B cell (primary cell): ENCODE results near the gene CNTNAP1. TPM values are rescaled to one million over a fixed set of nuclear protein-coding genes. Genes with fewer than 3 reads are reported as not detected.
A peak's percentile ranks its signal among the peaks of the same experiment; 100 is the strongest.
"Not testable (repeated sequence)": the region's sequence is repeated elsewhere in the genome, so short reads cannot be mapped to it uniquely, and the experiment has no call there.

Source experiments
- ATAC-seq: fragments of 200-7000 bp; cut with Tn5 transposase; one replicate; pipeline ENCODE4 v1.10.0; 2021; ENCODE audit warnings: low read depth, mild to moderate bottlenecking, moderate number of reproducible peaks, moderate library complexity
- CTCF ChIA-PET: fragments of 350-600 bp; sonication (Branson Sonifier 250); formaldehyde crosslinking; loops from one replicate; lab custom pipeline; 2021; ENCODE audit warnings: antibody characterized with exemption, inconsistent platforms; lab: Charles Lee
- POLR2A ChIA-PET: fragments of 350-600 bp; sonication (Branson Sonifier 250); formaldehyde crosslinking; loops from one replicate; lab custom pipeline; 2021; ENCODE audit warnings: antibody characterized with exemption; lab: Charles Lee
- DNase-seq: peaks from one replicate; pipeline ENCODE4 v3.0.0; 2013
- H2AFZ ChIP-seq: 2 replicates; pipeline ENCODE4 v1.6.1; 2012; ENCODE audit warnings: mild to moderate bottlenecking, low read depth, low read length; ENCODE audit not compliant: insufficient read depth, poor library complexity, severe bottlenecking
- H3K27ac ChIP-seq, 2 donors: 1 replicate in 1 of 2; 2 replicates in 1 of 2; pipeline ENCODE4 v1.5.1; 2012 to 2013; ENCODE audit warnings: low read length in 2 of 2, mild to moderate bottlenecking in 2 of 2, moderate library complexity in 1 of 2
- H3K27me3 ChIP-seq, 4 experiments: fragments of 200-600 bp in 1 of 4; sonication (generic) in 1 of 4; replicated peaks in 1 of 4; 1 replicate in 2 of 4; 2 replicates in 2 of 4; pipeline versions ENCODE4 v1.6.1 to v1.7.0; 2013 to 2016; ENCODE audit warnings: low read length in 3 of 4, mild to moderate bottlenecking in 2 of 4, mixed read lengths in 1 of 4, moderate library complexity in 1 of 4; ENCODE audit not compliant: insufficient read depth in 4 of 4, control insufficient read depth in 3 of 4; ENCODE audit errors: control extremely low read depth in 1 of 4
- H3K36me3 ChIP-seq, 2 experiments: replicated peaks in 1 of 2; 1 replicate in 1 of 2; 2 replicates in 1 of 2; pipeline versions ENCODE4 v1.6.1 to v1.7.1; 2013; ENCODE audit warnings: low read length in 1 of 2; ENCODE audit not compliant: insufficient read depth in 2 of 2, control insufficient read depth in 1 of 2; ENCODE audit errors: control extremely low read depth in 1 of 2, extremely low read depth in 1 of 2
- H3K4me1 ChIP-seq, 2 donors: fragments of 200-600 bp in 1 of 2; sonication (generic) in 1 of 2; 1 replicate in 1 of 2; 2 replicates in 1 of 2; pipeline versions ENCODE4 v1.5.1 to v1.6.1; 2013 to 2017; ENCODE audit warnings: low read length in 2 of 2; ENCODE audit not compliant: control insufficient read depth in 2 of 2, insufficient read depth in 2 of 2
- H3K4me2 ChIP-seq: replicated peaks from 2 replicates; pipeline ENCODE3; 2012; ENCODE audit warnings: mild to moderate bottlenecking, low read depth, low read length; ENCODE audit not compliant: poor library complexity, severe bottlenecking
- H3K4me3 ChIP-seq, 5 experiments: fragments of 200-600 bp in 1 of 5; sonication (generic) in 1 of 5; 1 replicate in 3 of 5; 2 replicates in 2 of 5; pipeline versions ENCODE4 v1.5.1 to v1.7.0; 2011 to 2016; ENCODE audit warnings: low read length in 4 of 5, mild to moderate bottlenecking in 4 of 5, low read depth in 2 of 5, control low read depth in 1 of 5, moderate library complexity in 1 of 5; ENCODE audit not compliant: insufficient read depth in 1 of 5; ENCODE audit errors: control extremely low read depth in 1 of 5, extremely low read depth in 1 of 5
- H3K79me2 ChIP-seq: fragments of 200-600 bp; sonication (generic); one replicate; pipeline ENCODE4 v1.6.0; 2016; ENCODE audit warnings: low read length; ENCODE audit not compliant: control insufficient read depth, insufficient read depth
- H3K9ac ChIP-seq: fragments of 200-600 bp; sonication (generic); 2 replicates; pipeline ENCODE4 v1.6.1; 2017; ENCODE audit warnings: mild to moderate bottlenecking, low read length, moderate library complexity
- H3K9me3 ChIP-seq, 3 donors: one replicate each; pipeline versions ENCODE4 v1.6.1 to v1.7.1; 2013; ENCODE audit warnings: low read length in 2 of 3; ENCODE audit not compliant: control insufficient read depth in 2 of 3, insufficient read depth in 1 of 3; ENCODE audit errors: control extremely low read depth in 1 of 3
- H4K20me1 ChIP-seq: 2 replicates; pipeline ENCODE4 v1.6.0; 2012; ENCODE audit warnings: mild to moderate bottlenecking, low read length; ENCODE audit not compliant: insufficient read depth, control insufficient read depth, poor library complexity, severe bottlenecking
- H3K27ac Mint-ChIP-seq: one replicate; pipeline ENCODE4 v1.8.0; 2021; ENCODE audit warnings: mixed read lengths
- H3K27me3 Mint-ChIP-seq: one replicate; pipeline ENCODE4 v1.8.0; 2021; ENCODE audit warnings: mixed read lengths
- H3K4me1 Mint-ChIP-seq: one replicate; pipeline ENCODE4 v1.8.0; 2021; ENCODE audit warnings: mixed read lengths
- H3K4me3 Mint-ChIP-seq: one replicate; pipeline ENCODE4 v1.8.0; 2021; ENCODE audit warnings: mixed read lengths
- H3K9me3 Mint-ChIP-seq: one replicate; pipeline ENCODE4 v1.8.0; 2022; ENCODE audit warnings: mixed read lengths; ENCODE audit not compliant: insufficient read depth
- EZH2 ChIP-seq: IDR thresholded peaks from 2 replicates; pipeline ENCODE4 v1.6.1; 2012; ENCODE audit warnings: borderline replicate concordance, low read depth, mild to moderate bottlenecking, moderate library complexity, low read length; ENCODE audit not compliant: insufficient read depth, poor library complexity, severe bottlenecking
- WGBS: methylation state at CpG from one replicate; pipeline ENCODE4 v1.1.5; 2013; ENCODE audit warnings: missing lambda C conversion rate; ENCODE audit not compliant: insufficient coverage; 5-methylcytosine and 5-hydroxymethylcytosine counted together
- intact Hi-C: fragments of 100-400 bp; cut with micrococcal nuclease; formaldehyde crosslinking; loops from one replicate; pipeline ENCODE4 v1.10.0; 2022
- polyA plus RNA-seq: library from polyadenylated mRNA; depleted of rRNA; stranded (reverse); fragments of >200 nt; gene quantifications from 2 replicates; pipeline ENCODE4 v1.2.3, GENCODE V29; 2012
- total RNA-seq, 2 donors: library from RNA; stranded (reverse); fragments of 120-200 nt in 1 of 2; gene quantifications; 1 replicate in 1 of 2; 2 replicates in 1 of 2; pipeline versions ENCODE4 v1.2.3 to v1.2.4, GENCODE V29; 2013 to 2022
- TF ChIP-seq, protein P1 (sequence below): fragments of 200-600 bp; IDR thresholded peaks from one replicate; pipeline ENCODE4 v1.8.0; 2022; ENCODE audit warnings: antibody characterized with exemption, mild to moderate bottlenecking

Gene CNTNAP1
- total and polyA plus RNA-seq, 2 donors (not counting 1 experiment from before 2014, with no cell fraction given), result 3.5 to 4.7 TPM

DNA sequence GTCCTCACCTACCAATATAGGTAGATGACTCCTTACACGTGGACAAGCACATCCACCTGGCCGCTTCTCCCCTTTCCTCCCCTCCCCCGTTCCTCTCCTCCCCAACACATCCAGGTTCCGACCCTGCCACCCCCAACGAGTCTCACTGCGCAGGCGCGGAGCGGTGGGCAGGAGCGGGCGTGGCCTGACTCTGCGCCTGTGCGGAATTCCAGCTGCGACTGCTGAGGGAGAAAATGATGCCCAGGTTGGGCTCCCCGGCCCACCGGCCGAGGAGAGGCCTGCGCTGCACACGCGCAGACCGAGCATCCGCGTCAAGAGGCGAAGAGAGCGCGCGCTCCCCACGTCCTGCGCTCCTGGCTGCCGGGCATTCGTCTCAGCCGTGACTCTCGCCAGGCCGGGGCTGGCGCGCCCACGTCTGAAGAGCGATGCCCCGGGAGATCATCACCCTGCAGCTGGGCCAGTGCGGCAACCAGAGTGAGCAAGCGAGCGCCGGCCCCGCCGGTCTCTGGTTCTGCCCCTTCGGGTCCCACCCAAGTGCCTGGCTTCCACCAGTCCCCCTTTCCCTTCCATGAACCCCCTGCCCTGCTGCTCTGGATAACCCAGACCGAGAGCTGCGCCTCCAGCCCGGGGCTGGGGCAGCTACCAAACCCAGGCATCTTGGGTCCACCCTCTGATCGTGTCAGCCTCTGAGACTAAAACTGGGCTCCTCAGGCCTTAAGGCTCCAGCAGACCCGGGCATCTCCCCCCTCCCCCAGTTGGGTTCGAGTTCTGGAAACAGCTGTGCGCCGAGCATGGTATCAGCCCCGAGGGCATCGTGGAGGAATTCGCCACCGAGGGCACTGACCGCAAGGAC is 23.0 kb upstream of the CNTNAP1 start, which contains the start of gene TUBG2:
Gene TUBG2 (plus strand): TSS at position 206 of the 853 bp plus-strand sequence. CDS start 220 bp downstream, at position 426.
- Histone ChIP-seq H3K27ac (peak within 1 kb of the TSS in 1 of 2 donors; percentile 41), H3K79me2 (no peaks in the 10 kb centered on the region), H3K36me3 (no peaks in the 10 kb centered on the region), H4K20me1 (no peaks in the 10 kb centered on the region), H3K9ac (peak within 1 kb of the TSS; percentile 79), H3K4me2 (peak within 1 kb of the TSS; percentile 94), H3K4me3 (peak within 1 kb of the TSS in 4 of 5 experiments; percentile 51 to 76 (median 72)), H2AFZ (peak within 1 kb of the TSS; percentile 95), H3K4me1 (peaks cover 16 to 23% of the 10 kb centered on the region in 2 donors), H3K9me3 (no peaks in the 10 kb centered on the region), H3K27me3 (peaks cover 0 to 27% (median 7%) of the 10 kb centered on the region in 4 experiments)
- Mint-ChIP-seq H3K4me3 (peak within 1 kb of the TSS; percentile 93), H3K27ac (peak within 1 kb of the TSS; percentile 79), H3K4me1 (peaks cover 31% of the 10 kb centered on the region), H3K27me3 (peaks cover 9% of the 10 kb centered on the region), H3K9me3 (no peaks in the 10 kb centered on the region)
- ChIA-PET CTCF (interaction anchor here (0.6 to 4.9 kb wide), 4 partner anchors 11 to 81 kb away, joined by 4 to 18 read pairs (median 4); no protein-coding TSS in a partner anchor), POLR2A (interaction anchor here (0.6 to 1.0 kb wide), 3 partner anchors 11 to 307 kb away, joined by 3 to 7 read pairs (median 3); no protein-coding TSS in a partner anchor)
- 4% methylated on average over 52 of the region's 59 CpGs for WGBS
- no peak for TF ChIP-seq EZH2
- TF ChIP-seq, protein P1, sequence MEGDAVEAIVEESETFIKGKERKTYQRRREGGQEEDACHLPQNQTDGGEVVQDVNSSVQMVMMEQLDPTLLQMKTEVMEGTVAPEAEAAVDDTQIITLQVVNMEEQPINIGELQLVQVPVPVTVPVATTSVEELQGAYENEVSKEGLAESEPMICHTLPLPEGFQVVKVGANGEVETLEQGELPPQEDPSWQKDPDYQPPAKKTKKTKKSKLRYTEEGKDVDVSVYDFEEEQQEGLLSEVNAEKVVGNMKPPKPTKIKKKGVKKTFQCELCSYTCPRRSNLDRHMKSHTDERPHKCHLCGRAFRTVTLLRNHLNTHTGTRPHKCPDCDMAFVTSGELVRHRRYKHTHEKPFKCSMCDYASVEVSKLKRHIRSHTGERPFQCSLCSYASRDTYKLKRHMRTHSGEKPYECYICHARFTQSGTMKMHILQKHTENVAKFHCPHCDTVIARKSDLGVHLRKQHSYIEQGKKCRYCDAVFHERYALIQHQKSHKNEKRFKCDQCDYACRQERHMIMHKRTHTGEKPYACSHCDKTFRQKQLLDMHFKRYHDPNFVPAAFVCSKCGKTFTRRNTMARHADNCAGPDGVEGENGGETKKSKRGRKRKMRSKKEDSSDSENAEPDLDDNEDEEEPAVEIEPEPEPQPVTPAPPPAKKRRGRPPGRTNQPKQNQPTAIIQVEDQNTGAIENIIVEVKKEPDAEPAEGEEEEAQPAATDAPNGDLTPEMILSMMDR, result no peak
- intact Hi-C loops, result loop anchor here (2.0 kb wide), 1 partner anchor 19 kb away; no protein-coding TSS in a partner anchor
- peak; percentile 83 for ATAC-seq
- peak; percentile 76 for DNase-seq

DNA sequence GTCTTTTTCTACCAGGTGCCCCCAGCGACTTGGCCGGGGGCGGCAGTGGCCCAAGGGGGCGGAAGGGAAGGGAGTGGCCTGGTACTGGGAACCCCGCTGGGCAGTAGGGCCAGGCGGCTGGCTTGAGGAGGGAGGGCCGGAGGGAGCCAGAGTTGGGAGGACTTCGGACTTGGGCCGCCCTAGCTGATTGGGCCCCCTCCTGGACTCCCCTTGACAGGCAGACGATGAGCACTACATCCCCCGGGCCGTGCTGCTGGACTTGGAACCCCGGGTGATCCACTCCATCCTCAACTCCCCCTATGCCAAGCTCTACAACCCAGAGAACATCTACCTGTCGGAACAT is 22.4 kb upstream of the CNTNAP1 start:
- not testable (repeated sequence) for ATAC-seq, H3K9me3 Mint-ChIP-seq, DNase-seq, H3K4me3 ChIP-seq, H3K36me3 ChIP-seq, H3K9ac ChIP-seq, H3K27ac ChIP-seq, H3K9me3 ChIP-seq, H3K27me3 Mint-ChIP-seq, H3K27ac Mint-ChIP-seq, H3K79me2 ChIP-seq, H4K20me1 ChIP-seq
- Histone ChIP-seq H3K27me3 (peaks cover 0 to 21% (median 4%) of the 10 kb centered on the region in 4 experiments), H3K4me2 (peak overlapping the region; percentile 94), H2AFZ (peak overlapping the region; percentile 95), H3K4me1 (peaks cover 16 to 23% of the 10 kb centered on the region in 2 donors)
- CTCF ChIA-PET, result interaction anchor here (0.6 to 4.9 kb wide), 3 partner anchors 12 to 74 kb away, joined by 4 to 18 read pairs (median 5); no protein-coding TSS in a partner anchor
- Mint-ChIP-seq H3K4me1 (peaks cover 31% of the 10 kb centered on the region), H3K4me3 (peak overlapping the region; percentile 93)
- POLR2A ChIA-PET, result interaction anchor here (0.6 kb wide), 1 partner anchor 306 kb away, joined by 7 read pairs; no protein-coding TSS in a partner anchor
- WGBS, result no CpG with 5 or more reads among the region's 14 CpGs
- intact Hi-C loops, result loop anchor here (2.0 kb wide), 1 partner anchor 19 kb away; no protein-coding TSS in a partner anchor
